Panc1 (cell line): ENCODE data around the gene EGFR. TPM values are rescaled to one million over a fixed set of nuclear protein-coding genes. Genes with fewer than 3 reads are reported as not detected.

Experiments
- ATAC-seq: fragments of 200-7000 bp; cut with Tn5 transposase; 2 replicates; pipeline ENCODE4 v1.9.1; 2020; ENCODE audit warnings: mild to moderate bottlenecking, moderate library complexity
- BruUV-seq: library from RNA; stranded (reverse); fragments of 400-500 nt; replicated peaks from 2 replicates; lab custom pipeline; 2021; lab: Mats Ljungman, UMichigan
- CTCF ChIA-PET: fragments of 300-600 bp; sonication (Branson Sonifier 250); formaldehyde crosslinking; loops from one replicate; lab custom pipeline; 2022; ENCODE audit warnings: antibody characterized with exemption; lab: Charles Lee
- POLR2A ChIA-PET: fragments of 300-600 bp; sonication (Branson Sonifier 250); formaldehyde crosslinking; loops from one replicate; lab custom pipeline; 2022; ENCODE audit warnings: antibody characterized with exemption; lab: Charles Lee
- DNase-seq: peaks from one replicate; pipeline ENCODE4 v3.0.0-alpha.2; 2010; ENCODE audit warnings: low read depth, low spot score
- H3K27ac ChIP-seq: 2 replicates; pipeline ENCODE4 v1.5.1; 2011; ENCODE audit warnings: mild to moderate bottlenecking, low read length, inconsistent platforms
- H3K27me3 ChIP-seq: fragments of 200-500 bp; sonication (Bioruptor generic); 2 replicates; pipeline ENCODE4 v1.6.0; 2014; ENCODE audit warnings: low read length, inconsistent platforms; ENCODE audit not compliant: control insufficient read depth, insufficient read depth
- H3K36me3 ChIP-seq: fragments of 200-500 bp; sonication (Bioruptor generic); 2 replicates; pipeline ENCODE4 v1.5.1; 2014; ENCODE audit warnings: inconsistent platforms, mild to moderate bottlenecking, low read length, moderate library complexity; ENCODE audit not compliant: control insufficient read depth, insufficient read depth
- H3K4me1 ChIP-seq: 2 replicates; pipeline ENCODE4 v1.5.1; 2011; ENCODE audit warnings: inconsistent platforms, mild to moderate bottlenecking, low read length, moderate library complexity; ENCODE audit not compliant: control insufficient read depth, insufficient read depth
- H3K4me3 ChIP-seq, 2 experiments: 2 replicates each; pipeline ENCODE4 v1.5.1; 2011 to 2012; ENCODE audit warnings: low read depth in 2 of 2, low read length in 2 of 2, mild to moderate bottlenecking in 2 of 2, inconsistent platforms in 1 of 2, moderate library complexity in 1 of 2
- H3K9me3 ChIP-seq: fragments of 200-500 bp; sonication (Bioruptor generic); 2 replicates; pipeline ENCODE4 v1.5.1; 2014; ENCODE audit warnings: low read depth, mild to moderate bottlenecking, inconsistent platforms, low read length, moderate library complexity; ENCODE audit not compliant: control insufficient read depth, insufficient read depth
- POLR2AphosphoS5 ChIP-seq: IDR thresholded peaks from 2 replicates; pipeline ENCODE4 v1.6.1; 2012; ENCODE audit warnings: mild to moderate bottlenecking, low read depth, low read length, moderate library complexity
- SIN3A ChIP-seq: IDR thresholded peaks from 2 replicates; pipeline ENCODE4 v1.6.1; 2012; ENCODE audit warnings: low read depth, mild to moderate bottlenecking, low read length, moderate library complexity, borderline replicate concordance; ENCODE audit not compliant: insufficient read depth
- TCF7L2 ChIP-seq: IDR thresholded peaks from 2 replicates; pipeline ENCODE4 v1.6.1; 2011; ENCODE audit warnings: mild to moderate bottlenecking, low read depth, low read length, inconsistent platforms
- in situ Hi-C: cut with HindIII; loops from 2 replicates; pipeline ENCODE4 v1.10.0; 2016; ENCODE audit warnings: low sequenced_read_pairs, low pct_unique_long_range_greater_than_20kb
- intact Hi-C: fragments of 100-400 bp; cut with micrococcal nuclease; formaldehyde crosslinking; loops from one replicate; pipeline ENCODE4 v1.10.0; 2022; ENCODE audit not compliant: unreplicated experiment
- total RNA-seq: library from RNA; stranded (reverse); gene quantifications from one replicate; pipeline ENCODE4 v1.2.1, GENCODE V29; 2021; ENCODE audit not compliant: unreplicated experiment
- TF ChIP-seq, protein P1 (sequence below): fragments of 450-650 bp; IDR thresholded peaks from 2 replicates; pipeline ENCODE4 v1.5.1; 2017; ENCODE audit warnings: mild to moderate bottlenecking
- TF ChIP-seq, protein P2 (sequence below), 2 experiments: IDR thresholded peaks; 2 replicates each; pipeline ENCODE4 v1.6.1; 2011 to 2012; ENCODE audit warnings: low read depth in 2 of 2, control low read depth in 1 of 2, low read length in 1 of 2, mild to moderate bottlenecking in 1 of 2, moderate library complexity in 1 of 2; ENCODE audit not compliant: insufficient read depth in 1 of 2

The EGFR gene
- total RNA-seq, 1 experiment from 2014 or later: 156 TPM

DNA sequence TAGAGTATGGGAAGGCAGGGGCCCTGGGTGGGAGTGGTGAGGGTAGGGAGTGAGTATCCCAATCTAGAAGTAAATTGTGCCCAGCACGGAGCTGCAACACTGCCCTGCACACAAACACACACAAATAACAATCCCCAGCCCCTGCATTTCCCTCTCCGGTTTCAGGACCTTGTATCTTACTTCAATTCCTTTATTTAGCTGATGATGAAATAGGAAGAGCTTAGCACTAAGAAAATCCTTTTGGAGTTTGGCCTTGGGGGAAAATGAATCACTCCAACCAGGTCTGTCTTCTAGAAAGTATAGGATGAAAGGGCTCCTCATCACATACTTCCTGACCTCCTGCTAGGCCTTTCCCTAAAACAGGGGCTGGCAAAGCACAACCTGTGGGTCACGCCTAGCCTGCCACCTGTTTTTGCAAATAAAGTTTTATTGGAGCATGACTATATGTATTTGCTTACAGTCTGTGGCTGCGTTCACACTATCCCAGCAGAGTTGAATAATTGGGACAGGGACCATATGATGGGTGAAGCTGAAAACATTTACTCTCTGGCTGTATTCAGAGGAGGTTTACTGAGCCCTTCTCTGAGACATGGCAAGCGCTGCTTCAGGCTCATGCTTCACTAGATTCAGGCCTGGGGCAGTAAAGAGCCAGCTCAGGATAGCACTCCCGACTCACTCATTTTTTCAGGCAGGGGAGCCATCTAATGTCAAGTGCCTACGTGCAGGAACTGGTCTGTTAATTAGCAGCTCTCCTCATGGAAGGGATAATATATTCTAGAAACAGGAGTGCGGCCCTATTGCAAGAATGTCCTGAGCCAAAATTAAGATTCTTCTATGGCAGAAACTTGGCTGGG is 111.0 kb downstream of the EGFR start:
- 0 out of 2 replicates have a peak, but pooled peaks have one; percentile 30 for TF ChIP-seq POLR2AphosphoS5
- peak; percentile 65 for TF ChIP-seq TCF7L2
- TF ChIP-seq SIN3A: no peak
- TF ChIP-seq, protein P1, sequence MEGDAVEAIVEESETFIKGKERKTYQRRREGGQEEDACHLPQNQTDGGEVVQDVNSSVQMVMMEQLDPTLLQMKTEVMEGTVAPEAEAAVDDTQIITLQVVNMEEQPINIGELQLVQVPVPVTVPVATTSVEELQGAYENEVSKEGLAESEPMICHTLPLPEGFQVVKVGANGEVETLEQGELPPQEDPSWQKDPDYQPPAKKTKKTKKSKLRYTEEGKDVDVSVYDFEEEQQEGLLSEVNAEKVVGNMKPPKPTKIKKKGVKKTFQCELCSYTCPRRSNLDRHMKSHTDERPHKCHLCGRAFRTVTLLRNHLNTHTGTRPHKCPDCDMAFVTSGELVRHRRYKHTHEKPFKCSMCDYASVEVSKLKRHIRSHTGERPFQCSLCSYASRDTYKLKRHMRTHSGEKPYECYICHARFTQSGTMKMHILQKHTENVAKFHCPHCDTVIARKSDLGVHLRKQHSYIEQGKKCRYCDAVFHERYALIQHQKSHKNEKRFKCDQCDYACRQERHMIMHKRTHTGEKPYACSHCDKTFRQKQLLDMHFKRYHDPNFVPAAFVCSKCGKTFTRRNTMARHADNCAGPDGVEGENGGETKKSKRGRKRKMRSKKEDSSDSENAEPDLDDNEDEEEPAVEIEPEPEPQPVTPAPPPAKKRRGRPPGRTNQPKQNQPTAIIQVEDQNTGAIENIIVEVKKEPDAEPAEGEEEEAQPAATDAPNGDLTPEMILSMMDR: peak; percentile 43
- Histone ChIP-seq H3K27me3 (no peaks in the 10 kb centered on the region), H3K27ac (peak overlapping the region; percentile 99), H3K9me3 (peaks cover 3% of the 10 kb centered on the region; the same call in 1 of the 2 replicates), H3K4me1 (peaks cover 96% of the 10 kb centered on the region), H3K4me3 (peak overlapping the region in 1 of 2 experiments; percentile 17; a peak in 2 of 4 replicates), H3K36me3 (peaks cover 2% of the 10 kb centered on the region; the same call in 1 of the 2 replicates)
- POLR2A ChIA-PET: interaction anchor here (0.9 to 1.5 kb wide), 4 partner anchors 20 to 63 kb away, joined by 3 to 5 read pairs (median 3); no protein-coding TSS in a partner anchor
- DNase-seq (no peak), ATAC-seq (no peak; the same call in 1 of the 2 replicates)
- CTCF ChIA-PET: interaction anchor here (0.6 kb wide), 2 partner anchors 9 to 217 kb away, joined by 3 read pairs; no protein-coding TSS in a partner anchor
- in situ Hi-C loops: no loop called here
- intact Hi-C loops: loop anchor here (2.0 to 10.0 kb wide), 4 partner anchors 52 to 355 kb away; no protein-coding TSS in a partner anchor
- BruUV-seq: no TSS peak

DNA sequence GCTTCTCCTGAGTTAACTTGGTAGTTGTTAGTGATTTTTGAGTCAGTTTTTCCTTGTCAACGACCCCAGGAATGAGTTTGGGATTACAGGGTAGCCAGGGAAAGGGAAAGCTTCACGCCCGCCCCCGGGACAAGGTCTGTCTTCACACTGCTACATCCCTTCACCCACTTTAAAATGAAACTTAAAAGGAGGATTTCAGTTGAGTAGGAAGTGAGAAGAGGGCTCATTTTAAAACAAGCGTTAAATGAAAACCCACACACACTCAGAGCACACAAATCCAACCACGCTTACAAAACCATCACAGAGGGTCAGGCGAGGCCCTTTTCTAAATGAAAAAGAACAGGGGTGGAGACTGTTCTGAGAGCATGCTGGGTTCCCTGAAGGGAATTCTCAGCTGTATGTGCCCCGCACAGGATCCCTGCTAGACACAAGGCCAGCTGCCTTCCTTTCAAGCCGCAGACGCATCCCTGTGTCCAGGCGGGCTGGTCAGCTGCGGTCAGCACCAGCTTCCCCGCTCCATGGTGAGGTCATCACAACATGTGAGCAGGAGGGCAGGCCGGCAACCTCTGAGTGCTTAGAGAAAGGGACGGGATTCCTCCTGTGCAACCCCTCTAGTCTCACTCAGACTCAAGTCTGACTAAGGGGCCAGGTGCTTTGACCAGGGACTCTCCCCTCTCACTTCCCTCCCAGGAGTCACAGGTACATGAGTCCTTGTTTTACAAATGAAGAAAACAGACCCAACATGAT is 111.8 kb downstream of the EGFR start:
- ChIA-PET POLR2A (interaction anchor here (0.6 to 1.5 kb wide), 4 partner anchors 44 to 64 kb away, joined by 3 to 6 read pairs (median 4); no protein-coding TSS in a partner anchor), CTCF (interaction anchor here (0.5 to 0.6 kb wide), 2 partner anchors 10 to 336 kb away, joined by 3 read pairs; no protein-coding TSS in a partner anchor)
- peak; percentile 2; the same call in 1 of the 2 replicates for ATAC-seq
- peak overlapping the region; percentile 99 for H3K27ac ChIP-seq
- H3K9me3 ChIP-seq: peaks cover 11% of the 10 kb centered on the region; the same call in 1 of the 2 replicates
- H3K4me1 ChIP-seq: peaks cover 94% of the 10 kb centered on the region
- no peaks in the 10 kb centered on the region for H3K27me3 ChIP-seq
- in situ Hi-C loops: no loop called here
- H3K4me3 ChIP-seq: peak overlapping the region in 1 of 2 experiments; percentile 17; a peak in 1 of 4 replicates
- DNase-seq: no peak
- TF ChIP-seq, protein P1: peak; percentile 13; the same call in 1 of the 2 replicates
- TF ChIP-seq, protein P2, sequence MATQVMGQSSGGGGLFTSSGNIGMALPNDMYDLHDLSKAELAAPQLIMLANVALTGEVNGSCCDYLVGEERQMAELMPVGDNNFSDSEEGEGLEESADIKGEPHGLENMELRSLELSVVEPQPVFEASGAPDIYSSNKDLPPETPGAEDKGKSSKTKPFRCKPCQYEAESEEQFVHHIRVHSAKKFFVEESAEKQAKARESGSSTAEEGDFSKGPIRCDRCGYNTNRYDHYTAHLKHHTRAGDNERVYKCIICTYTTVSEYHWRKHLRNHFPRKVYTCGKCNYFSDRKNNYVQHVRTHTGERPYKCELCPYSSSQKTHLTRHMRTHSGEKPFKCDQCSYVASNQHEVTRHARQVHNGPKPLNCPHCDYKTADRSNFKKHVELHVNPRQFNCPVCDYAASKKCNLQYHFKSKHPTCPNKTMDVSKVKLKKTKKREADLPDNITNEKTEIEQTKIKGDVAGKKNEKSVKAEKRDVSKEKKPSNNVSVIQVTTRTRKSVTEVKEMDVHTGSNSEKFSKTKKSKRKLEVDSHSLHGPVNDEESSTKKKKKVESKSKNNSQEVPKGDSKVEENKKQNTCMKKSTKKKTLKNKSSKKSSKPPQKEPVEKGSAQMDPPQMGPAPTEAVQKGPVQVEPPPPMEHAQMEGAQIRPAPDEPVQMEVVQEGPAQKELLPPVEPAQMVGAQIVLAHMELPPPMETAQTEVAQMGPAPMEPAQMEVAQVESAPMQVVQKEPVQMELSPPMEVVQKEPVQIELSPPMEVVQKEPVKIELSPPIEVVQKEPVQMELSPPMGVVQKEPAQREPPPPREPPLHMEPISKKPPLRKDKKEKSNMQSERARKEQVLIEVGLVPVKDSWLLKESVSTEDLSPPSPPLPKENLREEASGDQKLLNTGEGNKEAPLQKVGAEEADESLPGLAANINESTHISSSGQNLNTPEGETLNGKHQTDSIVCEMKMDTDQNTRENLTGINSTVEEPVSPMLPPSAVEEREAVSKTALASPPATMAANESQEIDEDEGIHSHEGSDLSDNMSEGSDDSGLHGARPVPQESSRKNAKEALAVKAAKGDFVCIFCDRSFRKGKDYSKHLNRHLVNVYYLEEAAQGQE (IDR thresholded peaks at IDR 0.05; ENCODE audit: insufficient read depth in 1 of 2, low read depth in 2 of 2, low read length in 1 of 2): no peak
- TF ChIP-seq POLR2AphosphoS5 (no peak), SIN3A (no peak), TCF7L2 (no peak)
- no TSS peak for BruUV-seq
- H3K36me3 ChIP-seq: peaks cover 2% of the 10 kb centered on the region; the same call in 1 of the 2 replicates
- intact Hi-C loops: loop anchor here (5.0 to 10.0 kb wide), 3 partner anchors 53 to 356 kb away; no protein-coding TSS in a partner anchor
